Activated CD4-positive, alpha-beta T cell treated with anti-CD3 and anti-CD28 coated beads, Interleukin-2, Interleukin-4, amounts not matched to agents 100 ng/mL and 50 ng/mL, durations not matched to agents 16 hours and 8 hours (primary cell): Measurements from ENCODE around the gene KCNH6.

Experiments used
- DNase-seq: peaks from one replicate; pipeline ENCODE4 v3.0.0-alpha.2; 2020; ENCODE audit warnings: low spot score

KCNH6 gene

DNA sequence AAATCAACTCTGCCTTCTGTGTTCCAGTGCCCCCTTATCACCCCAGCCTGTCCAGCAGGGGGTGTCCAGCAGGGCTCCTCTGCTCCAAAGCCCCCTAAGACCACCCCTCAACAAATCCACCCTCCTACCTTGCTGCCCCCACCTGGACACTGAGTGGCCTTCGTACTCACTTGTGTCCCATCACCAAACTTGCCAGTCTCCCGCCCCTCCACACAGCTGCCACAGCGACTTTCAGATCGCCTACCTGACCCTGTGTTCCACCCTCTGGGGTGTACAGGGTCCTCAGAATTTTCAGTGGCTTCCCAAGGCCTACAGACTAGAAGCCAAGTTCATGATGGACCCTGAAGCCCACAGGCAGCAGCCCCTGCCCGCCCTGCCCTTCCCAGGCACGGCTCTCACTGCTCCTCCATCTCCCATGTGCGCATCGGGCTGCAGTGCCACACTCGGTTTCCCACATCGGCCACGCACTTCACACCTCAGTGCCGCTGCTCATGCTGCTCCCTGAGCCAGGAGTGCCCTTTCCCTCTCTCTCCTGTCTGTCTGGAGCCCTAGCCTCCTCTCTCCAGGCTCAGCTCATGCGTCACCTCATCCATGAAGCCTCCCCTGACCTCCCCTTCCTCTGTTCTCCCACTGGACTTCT, 11.8 kb downstream of the KCNH6 start:
- no peak for DNase-seq

- no peak for DNase-seq
Observed at GRCh38 chr17:63535640-63536039, 12.5 kb downstream of the KCNH6 start.

GRCh38 chr17:63537001-63537400, 13.8 kb downstream of the KCNH6 start:
- no peak for DNase-seq

DNA sequence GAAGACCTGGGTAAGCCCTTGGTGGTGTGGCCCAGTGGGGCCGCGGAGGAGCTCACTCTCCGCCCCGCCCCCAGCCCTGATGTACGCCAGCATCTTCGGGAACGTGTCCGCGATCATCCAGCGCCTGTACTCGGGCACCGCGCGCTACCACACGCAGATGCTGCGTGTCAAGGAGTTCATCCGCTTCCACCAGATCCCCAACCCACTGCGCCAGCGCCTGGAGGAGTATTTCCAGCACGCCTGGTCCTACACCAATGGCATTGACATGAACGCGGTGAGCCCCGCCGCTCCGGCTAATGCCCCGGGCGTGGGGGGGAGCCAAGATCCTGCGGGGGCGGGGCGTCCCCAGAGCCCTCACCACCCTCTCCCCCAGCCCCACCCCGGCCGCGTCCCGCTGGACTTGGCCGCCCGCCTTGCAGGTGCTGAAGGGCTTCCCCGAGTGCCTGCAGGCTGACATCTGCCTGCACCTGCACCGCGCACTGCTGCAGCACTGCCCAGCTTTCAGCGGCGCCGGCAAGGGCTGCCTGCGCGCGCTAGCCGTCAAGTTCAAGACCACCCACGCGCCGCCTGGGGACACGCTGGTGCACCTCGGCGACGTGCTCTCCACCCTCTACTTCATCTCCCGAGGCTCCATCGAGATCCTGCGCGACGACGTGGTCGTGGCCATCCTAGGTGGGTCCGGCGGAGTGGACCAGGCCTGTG, 15.0 kb downstream of the KCNH6 start:
- no peak for DNase-seq

- no peak for DNase-seq
Observed at GRCh38 chr17:63538693-63539595, 15.8 kb downstream of the KCNH6 start.

DNA sequence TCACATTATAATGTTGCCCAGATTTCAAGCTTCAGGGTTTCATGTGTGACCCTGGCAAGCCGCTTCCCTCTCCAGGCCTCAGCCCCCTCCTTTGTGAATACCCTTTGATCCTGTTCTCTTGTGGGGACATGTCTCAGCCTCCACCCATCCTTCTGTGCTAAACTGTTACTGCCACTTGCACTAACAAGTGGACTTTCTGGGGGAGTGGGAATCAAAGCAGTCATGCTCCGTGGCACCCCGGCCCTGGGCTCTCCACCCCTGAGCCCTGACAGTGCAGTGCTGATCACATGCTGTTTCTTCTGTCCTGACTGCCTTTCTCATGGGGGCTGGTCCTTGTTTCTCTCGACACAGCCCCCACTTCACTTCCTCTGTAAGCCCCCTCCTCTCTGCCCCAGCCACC, 17.4 kb downstream of the KCNH6 start:
- no peak for DNase-seq

DNA sequence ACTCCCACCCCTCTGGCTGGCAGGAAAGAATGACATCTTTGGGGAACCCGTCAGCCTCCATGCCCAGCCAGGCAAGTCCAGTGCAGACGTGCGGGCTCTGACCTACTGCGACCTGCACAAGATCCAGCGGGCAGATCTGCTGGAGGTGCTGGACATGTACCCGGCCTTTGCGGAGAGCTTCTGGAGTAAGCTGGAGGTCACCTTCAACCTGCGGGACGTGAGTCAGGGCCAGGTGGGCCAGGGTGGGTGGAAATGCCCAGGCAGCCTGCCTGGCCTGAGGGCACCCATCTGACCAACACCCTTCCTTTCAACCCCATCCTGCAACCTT, 19.0 kb downstream of the KCNH6 start:
- no peak for DNase-seq

- no peak for DNase-seq
Observed at GRCh38 chr17:63542942-63543821, 20.0 kb downstream of the KCNH6 start.

DNA sequence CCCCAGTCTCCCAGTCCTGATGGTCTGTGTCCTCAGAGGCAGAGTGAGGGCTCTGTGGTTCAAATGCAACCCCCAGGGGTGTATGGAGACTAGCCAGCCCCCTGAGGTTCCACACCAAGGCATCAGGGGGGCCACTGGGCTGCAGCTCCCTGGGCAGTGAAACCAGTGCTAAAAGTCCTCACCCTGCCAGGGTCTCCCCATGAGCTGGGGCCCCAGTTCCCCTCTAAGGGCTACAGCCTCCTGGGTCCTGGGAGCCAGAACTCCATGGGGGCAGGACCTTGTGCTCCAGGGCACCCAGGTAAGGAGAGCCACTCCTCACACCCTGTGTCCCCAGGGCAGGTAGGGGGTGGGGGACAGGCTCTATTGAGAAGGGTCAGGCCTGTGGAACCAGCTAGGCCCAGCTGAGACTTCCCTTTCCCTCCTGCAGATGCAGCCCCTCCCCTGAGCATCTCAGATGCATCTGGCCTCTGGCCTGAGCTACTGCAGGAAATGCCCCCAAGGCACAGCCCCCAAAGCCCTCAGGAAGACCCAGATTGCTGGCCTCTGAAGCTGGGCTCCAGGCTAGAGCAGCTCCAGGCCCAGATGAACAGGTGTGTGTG, 20.8 kb downstream of the KCNH6 start:
- DNase-seq, result no peak

- DNase-seq, result no peak
Observed at GRCh38 chr17:63544467-63545301, 21.5 kb downstream of the KCNH6 start.

DNA sequence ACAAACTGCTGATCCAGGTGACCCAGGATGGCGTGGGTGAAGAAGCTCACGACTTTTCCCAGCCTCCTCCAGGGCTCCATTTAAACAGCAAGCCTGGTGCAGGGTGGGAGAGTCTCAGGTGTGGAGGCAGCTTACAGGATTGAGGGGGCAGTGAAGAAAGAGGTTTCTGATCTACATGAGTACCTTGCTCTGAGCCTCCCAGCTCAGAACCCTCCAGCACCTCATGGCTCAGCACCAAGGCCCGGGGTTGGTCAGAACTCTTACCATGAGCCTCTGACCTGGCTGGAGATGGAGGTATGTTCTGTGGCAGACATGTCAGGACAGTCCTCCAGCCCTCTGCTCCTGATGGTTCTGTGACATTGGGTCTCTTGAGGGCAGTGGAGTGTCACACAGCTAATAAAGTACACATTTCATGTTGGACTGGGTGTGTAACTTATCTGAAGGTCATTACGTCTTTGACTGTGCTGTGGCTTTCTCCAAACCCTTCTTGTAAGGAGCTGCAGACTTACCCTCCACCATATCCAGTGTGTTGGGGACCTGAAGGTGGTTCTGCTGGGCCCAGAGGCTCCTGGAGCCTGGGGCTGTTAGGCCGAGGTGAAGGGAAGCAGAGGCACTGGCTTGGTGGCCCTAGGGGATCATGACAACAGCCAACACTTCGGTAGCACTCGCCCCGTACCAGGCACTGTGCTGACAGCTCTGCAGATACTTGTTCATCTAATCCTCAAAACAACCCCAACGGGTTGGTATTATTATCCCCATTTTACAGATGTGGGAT, 23.3 kb downstream of the KCNH6 start:
- no peak for DNase-seq

DNA sequence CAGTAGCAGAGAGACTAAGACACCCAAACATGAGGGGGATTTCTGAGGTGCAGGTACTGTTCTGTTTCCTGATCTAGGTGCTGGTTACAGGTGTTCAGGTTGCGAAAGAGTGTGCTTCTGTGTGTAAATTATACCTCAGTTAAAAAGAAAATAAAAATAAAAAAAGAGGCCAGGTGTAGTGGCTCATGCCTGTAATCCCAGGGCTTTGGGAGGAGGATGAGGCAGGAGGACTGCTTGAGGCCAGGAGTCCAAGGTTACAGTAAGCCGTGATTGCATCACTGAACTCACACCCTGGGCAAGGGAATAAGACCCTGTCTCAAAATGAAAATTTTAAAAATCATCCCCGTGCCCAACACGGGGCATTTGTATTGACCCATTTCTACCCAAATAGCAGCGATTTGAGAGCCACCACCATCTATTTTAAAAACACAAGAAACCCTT, 23.9 kb downstream of the KCNH6 start:
- DNase-seq, result no peak

GRCh38 chr17:63549289-63549945, 26.3 kb downstream of the KCNH6 start:
- no peak for DNase-seq

- DNase-seq, result peak; percentile 100
Observed at GRCh38 chr17:63549946-63550816, 27.0 kb downstream of the KCNH6 start, which contains the start of gene DCAF7. Gene DCAF7 (plus strand): TSS chr17:63550477. CDS start chr17:63550678, 201 bp downstream.

- peak; percentile 23 for DNase-seq
Observed at GRCh38 chr17:63550817-63551639, 27.9 kb downstream of the KCNH6 start.

GRCh38 chr17:63552211-63552610, 29.1 kb downstream of the KCNH6 start:
- DNase-seq, result no peak

DNA sequence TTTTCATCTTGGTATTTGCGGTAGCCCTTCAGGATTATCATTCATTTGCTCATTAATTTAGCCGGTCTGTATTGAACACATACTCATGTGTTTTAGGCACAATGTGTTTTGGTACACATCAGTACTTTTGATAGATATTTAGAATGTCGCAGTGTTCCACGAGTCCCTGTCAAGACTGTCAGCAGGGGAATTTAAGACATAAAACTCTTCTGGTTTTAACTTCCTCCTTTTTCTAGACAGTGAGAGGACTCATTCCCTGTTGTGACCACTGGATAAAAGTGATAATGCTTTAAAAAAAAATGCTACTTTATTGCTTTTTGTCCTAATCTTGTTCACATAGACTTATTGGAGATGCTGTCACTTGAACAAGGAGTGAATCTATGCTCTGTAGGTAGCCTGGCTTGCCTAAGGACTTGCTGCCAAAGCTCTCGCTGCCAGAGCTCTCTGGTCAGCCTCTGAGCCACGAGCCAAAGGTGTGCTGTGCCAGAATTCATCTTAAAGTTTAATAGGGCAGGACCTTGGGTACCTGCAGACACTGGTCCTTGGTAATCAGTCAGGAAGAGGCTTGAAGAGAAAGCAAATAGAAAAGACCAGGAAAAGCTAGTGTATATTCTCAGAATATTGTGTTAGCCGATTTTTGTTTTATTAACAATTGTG, 32.5 kb downstream of the KCNH6 start:
- no peak for DNase-seq
